ENCODE data around the gene HLA-DOB.

Gene HLA-DOB

DNA sequence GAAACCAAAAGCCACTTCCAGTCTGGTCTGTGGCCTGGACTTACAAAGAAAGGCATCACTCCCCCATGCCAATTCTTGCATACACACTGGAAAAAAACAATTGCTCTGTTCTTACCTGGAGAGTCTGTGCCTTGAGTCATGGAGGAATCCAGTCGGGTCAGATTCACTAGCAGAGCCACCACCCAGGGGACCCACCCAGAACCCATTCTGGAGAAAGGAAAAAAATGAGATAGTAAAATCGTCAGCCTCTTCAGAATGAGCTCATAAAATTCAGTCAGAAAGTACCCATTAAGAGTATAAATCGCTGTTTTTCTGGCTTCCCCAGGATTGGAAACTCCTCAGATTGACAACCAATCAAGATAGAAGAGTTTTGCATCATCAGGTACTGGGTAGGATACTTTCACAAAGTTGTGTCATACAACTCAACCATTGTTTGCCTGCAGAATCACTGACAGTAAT is at the start of gene HLA-DOB:
Gene HLA-DOB, minus strand, starts transcription at position 257 of the 459 bp plus-strand sequence. Its CDS starts 51 bp downstream, at position 206.
- no peak for DNase-seq

DNA sequence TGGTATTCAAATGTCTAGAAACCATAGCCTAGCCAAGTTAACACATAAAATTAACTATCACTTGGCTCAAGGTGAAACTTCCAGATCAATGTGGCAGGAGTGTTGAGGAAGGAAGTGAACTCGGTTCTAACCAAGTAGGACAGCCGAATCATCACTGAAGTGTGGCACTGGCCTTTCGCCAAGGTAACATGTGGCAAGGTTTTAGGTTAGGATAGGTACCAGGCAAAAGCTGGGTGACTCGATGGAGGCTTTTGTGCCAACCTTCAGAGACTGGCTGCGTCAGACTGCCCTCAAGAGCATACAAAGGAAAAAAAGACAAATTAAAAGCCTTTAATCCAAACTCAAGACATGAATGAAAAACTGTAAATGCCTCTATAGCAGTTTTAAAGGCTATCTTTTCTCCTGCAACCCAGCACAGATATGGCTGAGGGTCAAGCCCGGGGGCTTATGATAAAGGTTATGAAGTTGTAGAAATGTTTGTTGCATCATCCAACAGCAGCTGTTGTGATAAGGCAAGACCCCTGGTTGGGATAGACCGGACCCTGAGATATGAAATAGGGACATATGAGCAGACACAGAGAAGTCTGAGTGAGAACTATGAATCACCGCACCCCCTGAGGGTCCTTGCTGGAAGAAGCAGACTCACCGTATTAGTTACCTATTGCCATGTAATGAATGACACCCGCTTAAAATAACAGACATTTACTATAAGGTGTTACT is 49.1 kb upstream of the HLA-DOB start:
- DNase-seq = no peak

DNA sequence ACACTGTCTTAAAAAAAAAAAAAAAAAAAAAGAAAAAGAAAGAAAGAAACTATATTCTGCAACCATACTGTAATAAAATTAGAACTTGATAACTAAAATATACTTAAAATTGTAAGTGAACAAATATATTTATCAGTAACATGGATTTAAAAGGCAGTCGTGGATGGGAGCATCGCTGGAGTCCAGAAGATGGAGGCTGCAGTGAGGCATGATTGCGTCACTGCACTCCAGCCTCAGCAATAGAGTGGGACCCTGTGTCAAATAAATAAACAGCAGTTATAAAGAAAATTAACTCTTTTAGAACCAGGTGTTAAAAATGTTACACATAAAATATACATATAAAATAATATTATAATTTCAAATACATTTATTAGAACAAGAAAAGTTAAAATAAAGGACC is 45.9 kb upstream of the HLA-DOB start:
- no peak for DNase-seq

GRCh38 chr6:32860674-32861073 is 43.9 kb upstream of the HLA-DOB start:
- no peak for DNase-seq

- no peak for DNase-seq
Measured at GRCh38 chr6:32858194-32858593, 41.4 kb upstream of the HLA-DOB start.

- DNase-seq = no peak
Measured at GRCh38 chr6:32857156-32857891, 40.5 kb upstream of the HLA-DOB start.

GRCh38 chr6:32855467-32856174 is 38.8 kb upstream of the HLA-DOB start:
- no peak for DNase-seq

DNA sequence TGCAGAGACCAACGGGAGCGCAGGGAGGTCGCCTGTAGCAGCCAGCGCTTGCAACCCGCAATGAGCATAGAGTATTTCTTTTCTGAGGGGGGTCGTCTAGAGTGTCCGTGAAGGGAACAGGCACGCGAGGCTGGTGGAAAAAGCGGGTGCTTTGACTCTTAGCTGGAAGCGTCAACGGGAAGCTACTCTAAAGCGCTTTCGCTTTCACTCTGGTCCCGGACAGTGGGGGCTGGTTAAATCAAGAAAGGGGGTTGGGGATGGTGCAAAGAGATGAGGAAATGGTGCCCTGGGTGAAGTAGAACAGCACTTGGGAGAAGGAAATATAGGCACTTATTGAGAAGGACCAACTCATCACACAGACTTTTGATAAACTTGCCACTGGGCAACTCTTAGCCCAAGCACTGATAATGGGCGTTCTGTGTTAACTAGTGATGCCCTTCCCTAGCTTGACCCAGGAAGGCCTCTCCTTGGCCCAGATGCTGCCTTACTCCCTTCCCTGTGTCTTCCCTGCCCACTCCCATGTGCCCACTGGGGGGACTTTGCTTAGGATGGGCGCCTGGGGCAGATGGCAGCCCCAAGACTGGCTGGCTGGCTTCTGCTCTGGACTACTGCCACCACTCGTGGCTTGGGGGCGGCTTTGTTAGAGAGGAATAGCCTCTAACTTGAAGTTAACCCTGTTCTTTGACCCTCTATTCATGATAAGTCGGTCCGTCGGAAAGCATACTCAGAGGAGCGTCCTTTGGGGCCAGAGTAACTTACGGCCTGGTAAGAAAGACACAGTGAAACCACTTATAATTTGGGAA is 37.8 kb upstream of the HLA-DOB start:
- DNase-seq = no peak

DNA sequence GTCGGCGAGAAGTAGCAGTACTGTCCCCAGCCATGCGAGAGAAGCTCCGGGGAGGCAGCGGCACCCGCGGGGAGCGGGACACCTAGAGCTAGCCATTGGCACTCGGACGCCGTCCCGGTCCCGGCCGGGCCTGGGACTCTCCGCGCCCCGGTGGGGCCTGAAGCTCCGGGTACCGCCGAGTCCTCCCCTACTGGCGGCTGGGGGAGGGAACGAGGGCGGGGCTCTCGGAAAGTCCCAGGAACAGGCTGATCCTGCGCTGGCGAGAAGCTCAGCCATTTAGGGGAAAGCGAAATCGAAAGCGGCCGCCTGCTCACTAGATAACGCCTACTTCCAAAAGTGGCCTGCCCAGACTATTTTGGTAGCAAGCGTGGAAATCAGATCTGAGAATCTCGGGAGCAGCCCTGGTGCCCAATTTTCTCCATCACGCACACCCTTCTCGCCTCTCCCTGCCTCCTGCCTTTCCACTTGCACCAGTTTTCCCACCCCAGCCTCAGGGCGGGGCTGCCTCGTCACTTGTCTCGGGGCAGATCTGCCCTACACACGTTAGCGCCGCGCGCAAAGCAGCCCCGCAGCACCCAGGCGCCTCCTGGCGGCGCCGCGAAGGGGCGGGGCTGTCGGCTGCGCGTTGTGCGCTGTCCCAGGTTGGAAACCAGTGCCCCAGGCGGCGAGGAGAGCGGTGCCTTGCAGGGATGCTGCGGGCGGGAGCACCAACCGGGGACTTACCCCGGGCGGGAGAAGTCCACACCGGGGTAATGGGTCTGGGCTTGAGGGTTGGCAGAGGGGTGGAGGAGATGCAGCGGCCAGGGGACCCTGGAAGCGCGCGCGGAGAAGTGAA is 37.0 kb upstream of the HLA-DOB start, which contains the start of the genes PSMB9 and TAP1:
Gene PSMB9, plus strand, starts transcription at position 652 of the 835 bp plus-strand sequence. Its CDS starts 38 bp downstream, at position 690.
Gene TAP1, minus strand, starts transcription at position 164 of the 835 bp plus-strand sequence. Its CDS starts 68 bp downstream, at position 96.
- DNase-seq = peak; percentile 74

GRCh38 chr6:32852844-32853540 is 36.2 kb upstream of the HLA-DOB start:
- DNase-seq = no peak

GRCh38 chr6:32852018-32852843 is 35.4 kb upstream of the HLA-DOB start:
- no peak for DNase-seq

- DNase-seq = no peak
Measured at GRCh38 chr6:32851025-32851424, 34.2 kb upstream of the HLA-DOB start.

DNA sequence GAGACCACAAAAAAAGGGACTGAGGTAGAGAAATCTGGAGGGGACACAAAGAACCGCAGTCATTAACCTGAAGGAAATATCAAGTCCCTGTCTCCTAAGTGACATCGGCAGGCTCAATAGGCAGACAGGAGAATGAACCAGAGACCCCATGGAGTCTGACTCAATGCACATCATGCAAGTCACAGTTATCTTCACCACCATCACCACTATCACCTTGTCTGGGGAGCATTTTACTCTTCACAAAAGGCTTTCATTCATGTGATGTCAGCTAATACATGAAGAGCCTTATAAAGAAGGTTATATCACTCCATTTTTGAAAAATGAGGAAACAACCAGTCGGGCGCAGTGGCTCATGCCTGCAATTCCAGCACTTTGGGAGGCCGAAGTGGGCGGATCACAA is 32.3 kb upstream of the HLA-DOB start:
- DNase-seq = no peak

GRCh38 chr6:32847795-32848194 is 31.0 kb upstream of the HLA-DOB start:
- no peak for DNase-seq

DNA sequence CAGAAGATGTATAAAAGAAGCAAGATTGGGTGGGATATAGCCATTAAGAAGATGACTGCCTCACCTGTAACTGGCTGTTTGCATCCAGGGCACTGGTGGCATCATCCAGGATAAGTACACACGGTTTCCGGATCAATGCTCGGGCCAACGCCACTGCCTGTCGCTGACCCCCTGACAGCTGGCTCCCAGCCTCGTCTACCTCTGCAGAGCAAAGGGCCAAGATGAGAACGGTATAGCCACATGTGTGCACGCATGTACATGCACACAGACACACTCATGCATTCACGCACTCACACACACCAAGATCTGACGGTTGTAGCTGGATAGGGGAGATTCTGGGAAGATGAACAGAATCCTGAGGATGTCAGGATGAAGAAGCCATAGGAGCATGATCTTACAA is 30.2 kb upstream of the HLA-DOB start:
- no peak for DNase-seq

GRCh38 chr6:32845384-32845884 is 28.6 kb upstream of the HLA-DOB start:
- DNase-seq = no peak

- DNase-seq = no peak
Measured at GRCh38 chr6:32844839-32845383, 28.1 kb upstream of the HLA-DOB start.

- DNase-seq = peak; percentile 96
Measured at GRCh38 chr6:32843979-32844838, 27.4 kb upstream of the HLA-DOB start, which contains the start of gene PSMB8. Gene PSMB8 (minus strand): TSS chr6:32844047. CDS start chr6:32843996, 51 bp downstream.

Measured in SHP77 treated with DMSO at 0.1 percent for 48 hours (cell line).